Keratinocyte (primary cell): ENCODE data around the gene SPIRE1. TPM values are rescaled to one million over a fixed set of nuclear protein-coding genes. Genes with fewer than 3 reads are reported as not detected.

Experiments
- DNase-seq: peaks from one replicate; pipeline ENCODE4 v3.0.0-alpha.2; 2011; ENCODE audit warnings: low read depth, missing footprints, low spot score
- FAIRE-seq: peaks from 2 replicates; lab custom pipeline; 2011; peaks lifted over from hg19 to GRCh38; lab: Jason Lieb, UNC
- H2AFZ ChIP-seq: 2 replicates; pipeline ENCODE4 v1.6.0; 2012; ENCODE audit warnings: low read length, control low read depth, inconsistent platforms; ENCODE audit not compliant: control insufficient read depth
- H3K27ac ChIP-seq: 2 replicates; pipeline ENCODE4 v1.5.1; 2011; ENCODE audit warnings: low read length; ENCODE audit not compliant: control insufficient read depth, insufficient read depth
- H3K27me3 ChIP-seq: 3 replicates; pipeline ENCODE4 v1.6.0; 2011; ENCODE audit warnings: low read length; ENCODE audit not compliant: control insufficient read depth, insufficient read depth; ENCODE audit errors: extremely low read depth
- H3K36me3 ChIP-seq, 2 experiments: 2 replicates in 1 of 2; 3 replicates in 1 of 2; pipeline ENCODE4 v1.5.1; 2011; ENCODE audit warnings: low read length in 2 of 2, mild to moderate bottlenecking in 1 of 2; ENCODE audit not compliant: control insufficient read depth in 2 of 2, insufficient read depth in 2 of 2; ENCODE audit errors: extremely low read depth in 1 of 2
- H3K4me1 ChIP-seq: 3 replicates; pipeline ENCODE4 v1.5.1; 2011; ENCODE audit warnings: low read length; ENCODE audit not compliant: control insufficient read depth, insufficient read depth; ENCODE audit errors: extremely low read depth
- H3K4me2 ChIP-seq: 3 replicates; pipeline ENCODE4 v1.6.0; 2011; ENCODE audit warnings: low read depth, low read length; ENCODE audit not compliant: control insufficient read depth, insufficient read depth; ENCODE audit errors: extremely low read depth
- H3K4me3 ChIP-seq, 3 experiments: fragments of 200-600 bp in 1 of 3; sonication (generic) in 1 of 3; 2 replicates in 2 of 3; 3 replicates in 1 of 3; pipeline ENCODE4 v1.5.1; 2011 to 2016; ENCODE audit warnings: low read length in 3 of 3, mild to moderate bottlenecking in 3 of 3, control low read depth in 2 of 3, inconsistent platforms in 1 of 3, low read depth in 1 of 3, mixed read lengths in 1 of 3, mixed run types in 1 of 3, moderate library complexity in 1 of 3; ENCODE audit not compliant: control insufficient read depth in 2 of 3, insufficient read depth in 2 of 3; ENCODE audit errors: extremely low read depth in 1 of 3
- H3K79me2 ChIP-seq: 2 replicates; pipeline ENCODE4 v1.6.0; 2012; ENCODE audit warnings: low read length; ENCODE audit not compliant: control insufficient read depth, insufficient read depth
- H3K9ac ChIP-seq: 3 replicates; pipeline ENCODE4 v1.6.0; 2011; ENCODE audit warnings: low read length; ENCODE audit not compliant: control insufficient read depth, insufficient read depth; ENCODE audit errors: extremely low read depth
- H3K9me1 ChIP-seq: 3 replicates; pipeline ENCODE4 v1.6.0; 2011; ENCODE audit warnings: low read length; ENCODE audit not compliant: control insufficient read depth, insufficient read depth; ENCODE audit errors: extremely low read depth
- H3K9me3 ChIP-seq: 2 replicates; pipeline ENCODE4 v1.5.1; 2012; ENCODE audit warnings: low read depth, low read length; ENCODE audit not compliant: control insufficient read depth
- H4K20me1 ChIP-seq: 3 replicates; pipeline ENCODE4 v1.6.0; 2011; ENCODE audit warnings: low read length; ENCODE audit not compliant: control insufficient read depth, insufficient read depth; ENCODE audit errors: extremely low read depth
- CTCF ChIP-seq, 3 experiments: IDR thresholded peaks in 1 of 3; conservative IDR thresholded peaks in 1 of 3; optimal IDR thresholded peaks in 1 of 3; 2 replicates in 2 of 3; 3 replicates in 1 of 3; pipeline versions ENCODE3 to v1.5.1; 2011; ENCODE audit warnings: low read length in 3 of 3, mild to moderate bottlenecking in 3 of 3, moderate library complexity in 2 of 3, control low read depth in 1 of 3, inconsistent platforms in 1 of 3; ENCODE audit not compliant: insufficient read depth in 2 of 3; ENCODE audit errors: extremely low read depth in 1 of 3
- EZH2 ChIP-seq: IDR thresholded peaks from one replicate; pipeline ENCODE4 v1.6.1; 2012; ENCODE audit warnings: inconsistent platforms, mild to moderate bottlenecking, low read length, moderate library complexity
- dilution Hi-C: fragments of 300-500 bp; cut with MboI; formaldehyde crosslinking; loops from one replicate; pipeline ENCODE4 v1.7.0; 2020; ENCODE audit warnings: low sequenced_read_pairs; ENCODE audit not compliant: extremely low pct_ligation_motif_present
- polyA plus RNA-seq, 5 experiments: library from polyadenylated mRNA; depleted of rRNA in 3 of 5; stranded (reverse) in 3 of 5; stranded (forward) in 1 of 5; unstranded in 1 of 5; fragments of >200 nt; gene quantifications; 1 replicate in 1 of 5; 2 replicates in 3 of 5; 3 replicates in 1 of 5; pipeline versions ENCODE4 v1.2.1 to v1.2.3, GENCODE V29; 2011 to 2012; ENCODE audit warnings: missing spikeins in 2 of 5, low read depth in 1 of 5, low replicate concordance in 1 of 5

The SPIRE1 gene
- polyA plus RNA-seq, 1 donor (not counting 4 experiments of a cell fraction or from before 2014, with no cell fraction given), result 20.6 TPM

GRCh38 chr18:12606592-12607315 lies 51.2 kb downstream of the SPIRE1 start:
- peak overlapping the region; percentile 80 for H3K9ac ChIP-seq
- peak overlapping the region; percentile 88 for H3K4me2 ChIP-seq
- H3K27me3 ChIP-seq, result no peaks in the 10 kb centered on the region
- peaks cover 30% of the 10 kb centered on the region for H3K4me1 ChIP-seq
- H2AFZ ChIP-seq, result no peak overlapping the region
- peak overlapping the region; percentile 99 for H3K27ac ChIP-seq
- H3K9me1 ChIP-seq, result no peaks in the 10 kb centered on the region
- H3K79me2 ChIP-seq, result peaks cover 2% of the 10 kb centered on the region
- dilution Hi-C loops, result no loop called here
- TF ChIP-seq EZH2, result no peak
- TF ChIP-seq CTCF (optimal IDR thresholded peaks at IDR 0.05 in 1 of 3, IDR thresholded peaks at IDR 0.05 in 1 of 3, conservative IDR thresholded peaks at IDR 0.05 in 1 of 3; ENCODE audit: extremely low read depth in 1 of 3, insufficient read depth in 2 of 3, low read length in 3 of 3), result no peak
- FAIRE-seq (peak; percentile 52), DNase-seq (no peak)
- no peaks in the 10 kb centered on the region for H4K20me1 ChIP-seq
- no peaks in the 10 kb centered on the region for H3K9me3 ChIP-seq
- peak overlapping the region in 1 of 3 experiments; percentile 51 for H3K4me3 ChIP-seq
- no peaks in the 10 kb centered on the region for H3K36me3 ChIP-seq

DNA sequence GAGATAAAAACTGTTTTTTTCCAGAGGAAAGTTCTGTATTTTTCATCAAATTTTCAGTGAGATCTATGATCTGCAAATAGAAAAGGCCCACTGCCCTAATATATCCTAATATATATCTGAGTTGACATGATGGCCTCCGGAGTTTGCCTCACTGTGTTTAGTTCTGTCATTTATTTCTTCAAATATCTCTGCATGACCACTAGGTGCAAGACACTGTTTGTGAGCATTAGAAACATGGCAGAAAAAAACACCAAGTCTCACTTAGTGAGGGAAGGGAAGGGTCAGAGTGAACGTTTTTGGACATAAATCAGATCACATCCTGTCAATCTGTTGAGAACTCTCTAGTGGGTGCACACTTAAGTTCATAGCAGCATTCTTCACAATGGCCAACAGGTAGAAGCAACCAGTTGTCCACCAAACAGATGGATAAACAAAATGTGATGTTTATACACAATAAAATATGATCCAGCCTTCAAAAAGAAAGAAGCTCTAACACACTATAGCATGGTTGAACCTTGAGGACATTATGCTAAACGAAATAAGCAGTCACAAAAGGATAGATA lies 53.4 kb downstream of the SPIRE1 start:
- FAIRE-seq, result no peak
- H3K4me2 ChIP-seq, result no peak overlapping the region
- H3K9me3 ChIP-seq, result no peaks in the 10 kb centered on the region
- no peaks in the 10 kb centered on the region for H3K27me3 ChIP-seq
- no peak overlapping the region for H3K4me3 ChIP-seq
- H3K4me1 ChIP-seq, result peaks cover 38% of the 10 kb centered on the region
- no peaks in the 10 kb centered on the region for H3K9me1 ChIP-seq
- DNase-seq, result no peak
- TF ChIP-seq EZH2 (no peak), CTCF (optimal IDR thresholded peaks at IDR 0.05 in 1 of 3, IDR thresholded peaks at IDR 0.05 in 1 of 3, conservative IDR thresholded peaks at IDR 0.05 in 1 of 3; ENCODE audit: extremely low read depth in 1 of 3, insufficient read depth in 2 of 3, low read length in 3 of 3) (peak in 1 of 3 experiments; percentile 6)
- H3K36me3 ChIP-seq, result no peaks in the 10 kb centered on the region
- dilution Hi-C loops, result no loop called here
- H3K79me2 ChIP-seq, result peaks cover 4% of the 10 kb centered on the region
- H3K27ac ChIP-seq, result no peak overlapping the region
- H2AFZ ChIP-seq, result no peak overlapping the region
- no peak overlapping the region for H3K9ac ChIP-seq
- no peaks in the 10 kb centered on the region for H4K20me1 ChIP-seq
